MM.1S (cell line): Measurements from ENCODE around the gene FAM156A.

Experiments used
- EZH2phosphoT487 ChIP-seq: fragments of 300-600 bp; sonication (generic); IDR thresholded peaks from 2 replicates; pipeline ENCODE4 v1.6.1; 2018; ENCODE audit warnings: antibody characterized with exemption, low read length
- TF ChIP-seq, protein P1 (sequence below): fragments of 300-600 bp; sonication (generic); IDR thresholded peaks from 2 replicates; pipeline ENCODE4 v1.5.1; 2016; ENCODE audit warnings: antibody characterized with exemption, low read length, mixed read lengths

DNA sequence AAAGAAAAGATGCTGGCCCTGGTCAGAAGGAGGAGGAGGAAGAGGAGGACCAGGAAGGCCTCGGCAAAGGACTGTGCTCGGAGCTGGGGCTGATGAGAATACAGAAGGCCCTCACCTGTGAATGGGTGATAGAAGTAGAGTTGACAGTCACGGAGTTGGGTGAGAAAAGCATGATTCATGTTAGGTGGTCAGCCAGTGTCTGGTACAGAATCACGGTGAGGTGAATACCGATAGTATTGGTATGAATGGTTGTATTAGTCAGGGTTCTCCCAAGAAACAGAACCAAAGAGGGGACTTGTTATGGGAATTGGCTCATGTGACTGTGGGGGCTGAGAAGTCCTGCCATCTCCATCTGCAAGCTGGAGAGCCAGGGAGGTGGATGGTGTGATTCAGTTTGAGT, 32.5 kb upstream of the FAM156A start:
- TF ChIP-seq EZH2phosphoT487: no peak
- TF ChIP-seq, protein P1, sequence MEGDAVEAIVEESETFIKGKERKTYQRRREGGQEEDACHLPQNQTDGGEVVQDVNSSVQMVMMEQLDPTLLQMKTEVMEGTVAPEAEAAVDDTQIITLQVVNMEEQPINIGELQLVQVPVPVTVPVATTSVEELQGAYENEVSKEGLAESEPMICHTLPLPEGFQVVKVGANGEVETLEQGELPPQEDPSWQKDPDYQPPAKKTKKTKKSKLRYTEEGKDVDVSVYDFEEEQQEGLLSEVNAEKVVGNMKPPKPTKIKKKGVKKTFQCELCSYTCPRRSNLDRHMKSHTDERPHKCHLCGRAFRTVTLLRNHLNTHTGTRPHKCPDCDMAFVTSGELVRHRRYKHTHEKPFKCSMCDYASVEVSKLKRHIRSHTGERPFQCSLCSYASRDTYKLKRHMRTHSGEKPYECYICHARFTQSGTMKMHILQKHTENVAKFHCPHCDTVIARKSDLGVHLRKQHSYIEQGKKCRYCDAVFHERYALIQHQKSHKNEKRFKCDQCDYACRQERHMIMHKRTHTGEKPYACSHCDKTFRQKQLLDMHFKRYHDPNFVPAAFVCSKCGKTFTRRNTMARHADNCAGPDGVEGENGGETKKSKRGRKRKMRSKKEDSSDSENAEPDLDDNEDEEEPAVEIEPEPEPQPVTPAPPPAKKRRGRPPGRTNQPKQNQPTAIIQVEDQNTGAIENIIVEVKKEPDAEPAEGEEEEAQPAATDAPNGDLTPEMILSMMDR: no peak
